HEK293 (cell line): ENCODE results near the gene CNP.

Experiments used
- CTCF ChIA-PET: fragments of 350-600 bp; formaldehyde crosslinking; extraction: SDS; loops from one replicate; lab custom pipeline; 2021; ENCODE audit warnings: antibody characterized with exemption; lab: Yijun Ruan, JAX
- POLR2A ChIA-PET: fragments of 300-600 bp; formaldehyde crosslinking; extraction: SDS; loops from one replicate; lab custom pipeline; 2020; ENCODE audit warnings: antibody characterized with exemption, inconsistent platforms; lab: Yijun Ruan, JAX
- H3K27ac ChIP-seq: fragments of 200-500 bp; sonication (Bioruptor generic); 2 replicates; pipeline ENCODE4 v1.5.1; 2014; ENCODE audit warnings: low read depth, low read length, control low read depth, inconsistent platforms; ENCODE audit errors: extremely low read depth
- H3K36me3 ChIP-seq, 2 experiments: fragments of 200-500 bp in 1 of 2; sonication (Bioruptor generic) in 1 of 2; 1 replicate in 1 of 2; 2 replicates in 1 of 2; pipeline ENCODE4 v1.5.1; 2014 to 2017; ENCODE audit warnings: inconsistent platforms in 2 of 2, low read length in 2 of 2; ENCODE audit not compliant: control insufficient read depth in 2 of 2, insufficient read depth in 1 of 2
- H3K4me1 ChIP-seq: fragments of 200-500 bp; sonication (Bioruptor generic); 2 replicates; pipeline ENCODE4 v1.5.1; 2014; ENCODE audit warnings: mild to moderate bottlenecking, low read length, inconsistent platforms; ENCODE audit not compliant: control insufficient read depth, insufficient read depth
- H3K4me3 ChIP-seq: 2 replicates; pipeline ENCODE4 v1.5.1; 2011; ENCODE audit warnings: low read depth, mild to moderate bottlenecking, control low read depth, low read length, moderate library complexity
- H3K9me3 ChIP-seq: fragments of 200-500 bp; sonication (Bioruptor generic); 2 replicates; pipeline ENCODE4 v1.5.1; 2014; ENCODE audit warnings: low read depth, low read length, inconsistent platforms; ENCODE audit not compliant: control insufficient read depth, insufficient read depth
- IKZF3 ChIP-seq: fragments of 450-650 bp; IDR thresholded peaks from 2 replicates; pipeline ENCODE4 v1.5.0; 2018; ENCODE audit warnings: missing biosample characterization, mild to moderate bottlenecking, missing genetic modification characterization, moderate library complexity
- KLF17 ChIP-seq: fragments of 450-650 bp; formaldehyde crosslinking; IDR thresholded peaks from 2 replicates; pipeline ENCODE4 v1.5.1; 2016; ENCODE audit warnings: missing biosample characterization, missing genetic modification characterization
- PRDM1 ChIP-seq: fragments of 450-650 bp; formaldehyde crosslinking; IDR thresholded peaks from 2 replicates; pipeline ENCODE4; 2016; ENCODE audit warnings: missing biosample characterization, missing genetic modification characterization
- WT1 ChIP-seq: fragments of 450-650 bp; formaldehyde crosslinking; IDR thresholded peaks from 2 replicates; pipeline ENCODE4 v1.5.1; 2016; ENCODE audit warnings: missing biosample characterization, missing genetic modification characterization
- ZBTB44 ChIP-seq: fragments of 450-650 bp; IDR thresholded peaks from 2 replicates; pipeline ENCODE4 v1.5.1; 2018; ENCODE audit warnings: missing biosample characterization, mild to moderate bottlenecking, missing genetic modification characterization
- ZBTB8A ChIP-seq: fragments of 450-650 bp; formaldehyde crosslinking; IDR thresholded peaks from 2 replicates; pipeline ENCODE4 v1.5.1; 2016; ENCODE audit warnings: missing biosample characterization, missing genetic modification characterization
- ZNF184 ChIP-seq: fragments of 450-650 bp; IDR thresholded peaks from 2 replicates; pipeline ENCODE4 v1.5.1; 2018; ENCODE audit warnings: missing biosample characterization, mild to moderate bottlenecking, missing genetic modification characterization
- ZNF19 ChIP-seq: fragments of 450-650 bp; formaldehyde crosslinking; IDR thresholded peaks from 2 replicates; pipeline ENCODE4; 2016; ENCODE audit warnings: missing biosample characterization, missing genetic modification characterization, low read depth
- ZNF426 ChIP-seq: fragments of 450-650 bp; formaldehyde crosslinking; IDR thresholded peaks from 2 replicates; pipeline ENCODE4 v1.5.1; 2017; ENCODE audit warnings: missing biosample characterization, missing genetic modification characterization, mild to moderate bottlenecking, inconsistent platforms, moderate library complexity
- ZNF521 ChIP-seq: fragments of 450-650 bp; formaldehyde crosslinking; IDR thresholded peaks from 2 replicates; pipeline ENCODE4 v1.5.1; 2017; ENCODE audit warnings: missing biosample characterization, mild to moderate bottlenecking, missing genetic modification characterization
- ZNF623 ChIP-seq: fragments of 450-650 bp; formaldehyde crosslinking; IDR thresholded peaks from 2 replicates; pipeline ENCODE4 v1.5.1; 2016; ENCODE audit warnings: missing biosample characterization, missing genetic modification characterization
- ZNF629 ChIP-seq: fragments of 450-650 bp; formaldehyde crosslinking; IDR thresholded peaks from 2 replicates; pipeline ENCODE4 v1.5.1; 2017; ENCODE audit warnings: missing biosample characterization, missing genetic modification characterization
- ZNF660 ChIP-seq: fragments of 450-650 bp; IDR thresholded peaks from 2 replicates; pipeline ENCODE4 v1.5.1; 2018; ENCODE audit warnings: missing biosample characterization, mild to moderate bottlenecking, missing genetic modification characterization
- ZNF677 ChIP-seq: fragments of 450-650 bp; IDR thresholded peaks from 2 replicates; pipeline ENCODE4 v1.5.0; 2018; ENCODE audit warnings: missing biosample characterization, mild to moderate bottlenecking, missing genetic modification characterization, moderate library complexity
- TF ChIP-seq, protein P1 (sequence below): fragments of 450-650 bp; formaldehyde crosslinking; IDR thresholded peaks from 2 replicates; pipeline ENCODE4 v1.5.1; 2016; ENCODE audit warnings: missing biosample characterization, missing genetic modification characterization, low read depth
- TF ChIP-seq, protein P2 (sequence below): fragments of 450-650 bp; formaldehyde crosslinking; IDR thresholded peaks from 2 replicates; pipeline ENCODE4 v1.5.1; 2016; ENCODE audit warnings: missing biosample characterization, missing genetic modification characterization

Gene CNP

GRCh38 chr17:41987642-41988041, 21.0 kb downstream of the CNP start (continued):
- peak; percentile 66 for TF ChIP-seq ZNF660 (tag by site-specific recombination)
- TF ChIP-seq, protein P1, sequence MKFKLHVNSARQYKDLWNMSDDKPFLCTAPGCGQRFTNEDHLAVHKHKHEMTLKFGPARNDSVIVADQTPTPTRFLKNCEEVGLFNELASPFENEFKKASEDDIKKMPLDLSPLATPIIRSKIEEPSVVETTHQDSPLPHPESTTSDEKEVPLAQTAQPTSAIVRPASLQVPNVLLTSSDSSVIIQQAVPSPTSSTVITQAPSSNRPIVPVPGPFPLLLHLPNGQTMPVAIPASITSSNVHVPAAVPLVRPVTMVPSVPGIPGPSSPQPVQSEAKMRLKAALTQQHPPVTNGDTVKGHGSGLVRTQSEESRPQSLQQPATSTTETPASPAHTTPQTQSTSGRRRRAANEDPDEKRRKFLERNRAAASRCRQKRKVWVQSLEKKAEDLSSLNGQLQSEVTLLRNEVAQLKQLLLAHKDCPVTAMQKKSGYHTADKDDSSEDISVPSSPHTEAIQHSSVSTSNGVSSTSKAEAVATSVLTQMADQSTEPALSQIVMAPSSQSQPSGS (tag by site-specific recombination), result peak; percentile 71; the same call in 1 of the 2 replicates
- peak; percentile 75 for TF ChIP-seq KLF17
- no peak for TF ChIP-seq ZNF19
- TF ChIP-seq ZBTB8A (tag by site-specific recombination), result no peak
- TF ChIP-seq ZNF184 (tag by site-specific recombination), result 0 out of 2 replicates have a peak, but pooled peaks have one; percentile 22
- no peak for TF ChIP-seq PRDM1 (tag by site-specific recombination)
- TF ChIP-seq ZBTB44 (tag by site-specific recombination), result peak; percentile 88
- TF ChIP-seq ZNF521 (tag by site-specific recombination), result no peak
- peak; percentile 47 for TF ChIP-seq ZNF629 (tag by site-specific recombination)
- TF ChIP-seq, protein P2, sequence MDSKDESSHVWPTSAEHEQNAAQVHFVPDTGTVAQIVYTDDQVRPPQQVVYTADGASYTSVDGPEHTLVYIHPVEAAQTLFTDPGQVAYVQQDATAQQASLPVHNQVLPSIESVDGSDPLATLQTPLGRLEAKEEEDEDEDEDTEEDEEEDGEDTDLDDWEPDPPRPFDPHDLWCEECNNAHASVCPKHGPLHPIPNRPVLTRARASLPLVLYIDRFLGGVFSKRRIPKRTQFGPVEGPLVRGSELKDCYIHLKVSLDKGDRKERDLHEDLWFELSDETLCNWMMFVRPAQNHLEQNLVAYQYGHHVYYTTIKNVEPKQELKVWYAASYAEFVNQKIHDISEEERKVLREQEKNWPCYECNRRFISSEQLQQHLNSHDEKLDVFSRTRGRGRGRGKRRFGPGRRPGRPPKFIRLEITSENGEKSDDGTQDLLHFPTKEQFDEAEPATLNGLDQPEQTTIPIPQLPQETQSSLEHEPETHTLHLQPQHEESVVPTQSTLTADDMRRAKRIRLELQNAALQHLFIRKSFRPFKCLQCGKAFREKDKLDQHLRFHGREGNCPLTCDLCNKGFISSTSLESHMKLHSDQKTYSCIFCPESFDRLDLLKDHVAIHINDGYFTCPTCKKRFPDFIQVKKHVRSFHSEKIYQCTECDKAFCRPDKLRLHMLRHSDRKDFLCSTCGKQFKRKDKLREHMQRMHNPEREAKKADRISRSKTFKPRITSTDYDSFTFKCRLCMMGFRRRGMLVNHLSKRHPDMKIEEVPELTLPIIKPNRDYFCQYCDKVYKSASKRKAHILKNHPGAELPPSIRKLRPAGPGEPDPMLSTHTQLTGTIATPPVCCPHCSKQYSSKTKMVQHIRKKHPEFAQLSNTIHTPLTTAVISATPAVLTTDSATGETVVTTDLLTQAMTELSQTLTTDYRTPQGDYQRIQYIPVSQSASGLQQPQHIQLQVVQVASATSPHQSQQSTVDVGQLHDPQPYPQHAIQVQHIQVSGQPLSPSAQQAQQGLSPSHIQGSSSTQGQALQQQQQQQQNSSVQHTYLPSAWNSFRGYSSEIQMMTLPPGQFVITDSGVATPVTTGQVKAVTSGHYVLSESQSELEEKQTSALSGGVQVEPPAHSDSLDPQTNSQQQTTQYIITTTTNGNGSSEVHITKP (tag by site-specific recombination), result peak; percentile 86
- 0 out of 2 replicates have a peak, but pooled peaks have one; percentile 4 for TF ChIP-seq ZNF623 (tag by site-specific recombination)
- peak; percentile 32; the same call in 1 of the 2 replicates for TF ChIP-seq WT1
- no peak for TF ChIP-seq IKZF3 (tag by site-specific recombination)

DNA sequence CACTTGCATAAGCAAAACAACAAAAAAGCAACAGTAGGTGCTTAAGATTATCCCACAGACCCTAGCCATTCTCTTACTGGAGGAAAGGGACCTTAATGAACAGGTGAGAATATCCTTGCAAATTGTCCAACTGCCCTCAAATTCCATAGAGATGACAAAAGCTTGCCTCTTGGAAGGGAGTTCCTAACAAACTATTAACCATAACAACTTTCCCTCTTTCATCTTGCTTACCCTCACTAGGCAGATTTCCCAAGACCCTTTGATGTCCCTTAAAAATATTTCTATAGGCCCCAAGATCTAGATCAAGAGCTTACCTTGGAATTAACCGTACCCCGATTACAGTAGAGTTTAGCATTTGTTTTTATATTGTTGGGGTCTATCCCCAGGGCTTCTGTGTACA, 21.8 kb downstream of the CNP start:
- Histone ChIP-seq H3K4me3 (no peak overlapping the region), H3K27ac (no peak overlapping the region), H3K4me1 (no peaks in the 10 kb centered on the region), H3K36me3 (peaks cover 90 to 98% of the 10 kb centered on the region in 2 experiments), H3K9me3 (no peaks in the 10 kb centered on the region)
- TF ChIP-seq PRDM1 (tag by site-specific recombination) (peak; percentile 57; the same call in 1 of the 2 replicates), ZNF426 (no peak), ZNF677 (tag by site-specific recombination) (no peak)
- ChIA-PET POLR2A (no interaction called here), CTCF (interaction anchor here (0.6 to 1.0 kb wide), 4 partner anchors 12 to 79 kb away, joined by 3 to 5 read pairs (median 3); no protein-coding TSS in a partner anchor)
